HG03039 (cell line): ENCODE data around the gene KAT14.
"Not testable (repeated sequence)": the region's sequence is repeated elsewhere in the genome, so short reads cannot be mapped to it uniquely, and the experiment has no call there.

Experiments used
- ATAC-seq: cut with Tn5 transposase; IDR thresholded peaks from one replicate; pipeline ENCODE4 v1.9.1; 2021; ENCODE audit warnings: mild to moderate bottlenecking, moderate library complexity; ENCODE audit not compliant: unreplicated experiment

The KAT14 gene

DNA sequence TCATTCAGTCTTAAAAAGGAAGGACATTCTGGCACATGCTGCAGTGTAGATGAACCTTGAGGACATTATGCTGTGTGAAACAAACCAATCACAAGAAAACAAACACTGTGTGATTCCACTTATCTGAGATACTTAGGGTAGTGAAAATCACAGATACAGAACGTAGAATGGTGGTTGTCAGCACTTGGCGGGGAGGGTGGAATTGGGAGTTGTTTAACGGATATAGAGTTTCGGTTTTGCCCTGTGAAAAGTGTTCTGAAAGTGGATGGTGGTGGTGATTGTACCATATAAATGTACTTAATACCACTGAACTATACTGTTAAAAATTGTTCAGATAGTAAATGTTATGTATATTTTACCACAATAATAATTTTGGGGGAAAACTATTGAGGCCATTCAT lies 18.4 kb downstream of the KAT14 start:
- ATAC-seq = no peak

DNA sequence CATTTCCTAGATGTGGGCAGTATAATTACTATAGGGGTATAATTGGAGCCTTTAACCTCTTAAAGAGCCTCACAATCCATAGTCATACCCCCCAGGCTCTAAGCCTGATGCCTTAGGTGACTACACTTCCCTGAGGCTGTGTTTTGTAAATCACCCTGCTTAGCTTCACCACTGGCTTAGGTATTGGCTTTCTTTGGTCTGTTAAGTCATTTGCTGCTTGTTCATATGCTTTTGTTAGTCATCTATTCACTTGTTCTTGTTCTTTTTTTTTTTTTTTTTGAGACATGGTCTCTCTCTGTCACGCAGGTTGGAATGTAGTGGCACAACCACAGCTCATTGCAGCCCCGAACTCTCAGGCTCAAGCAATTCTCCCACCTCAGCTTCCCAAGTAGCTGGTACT lies 26.7 kb downstream of the KAT14 start:
- no peak for ATAC-seq

- no peak for ATAC-seq
Observed at GRCh38 chr20:18165553-18165952, 27.9 kb downstream of the KAT14 start.

DNA sequence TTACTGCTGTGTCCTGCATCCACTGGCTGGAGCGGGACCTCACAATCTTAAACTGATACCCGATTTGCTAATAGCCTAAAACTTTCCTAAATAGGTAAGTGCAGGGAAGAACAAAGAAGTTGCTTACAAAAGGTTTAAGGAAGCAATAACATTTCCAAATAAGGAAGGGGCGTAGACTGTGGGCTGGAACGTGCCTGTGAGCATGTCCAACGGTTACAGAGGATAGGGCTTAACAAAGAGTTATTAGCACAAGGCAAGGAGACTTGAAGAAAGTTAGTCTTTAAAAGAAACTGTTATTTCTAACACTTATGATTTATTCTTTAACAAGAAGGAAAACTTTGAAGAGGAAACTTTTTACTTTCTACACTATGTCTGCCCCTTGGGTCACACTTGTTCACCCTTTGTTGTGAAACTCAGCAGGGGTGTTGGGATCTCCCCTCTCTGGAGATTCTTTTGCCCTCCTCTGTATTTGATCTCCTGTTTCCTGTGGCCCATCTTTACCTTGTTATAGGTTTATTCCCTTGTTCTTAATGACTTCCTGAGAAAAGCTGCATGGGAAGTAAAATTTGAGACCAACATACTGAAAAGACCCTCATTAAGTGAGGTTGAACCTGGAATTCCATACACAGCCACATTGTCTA lies 28.7 kb downstream of the KAT14 start:
- no peak for ATAC-seq

- no peak for ATAC-seq
Observed at GRCh38 chr20:18166950-18167349, 29.3 kb downstream of the KAT14 start.

- no peak for ATAC-seq
Observed at GRCh38 chr20:18172379-18172778, 34.7 kb downstream of the KAT14 start.

GRCh38 chr20:18174906-18175683 lies 37.4 kb downstream of the KAT14 start:
- ATAC-seq = no peak

DNA sequence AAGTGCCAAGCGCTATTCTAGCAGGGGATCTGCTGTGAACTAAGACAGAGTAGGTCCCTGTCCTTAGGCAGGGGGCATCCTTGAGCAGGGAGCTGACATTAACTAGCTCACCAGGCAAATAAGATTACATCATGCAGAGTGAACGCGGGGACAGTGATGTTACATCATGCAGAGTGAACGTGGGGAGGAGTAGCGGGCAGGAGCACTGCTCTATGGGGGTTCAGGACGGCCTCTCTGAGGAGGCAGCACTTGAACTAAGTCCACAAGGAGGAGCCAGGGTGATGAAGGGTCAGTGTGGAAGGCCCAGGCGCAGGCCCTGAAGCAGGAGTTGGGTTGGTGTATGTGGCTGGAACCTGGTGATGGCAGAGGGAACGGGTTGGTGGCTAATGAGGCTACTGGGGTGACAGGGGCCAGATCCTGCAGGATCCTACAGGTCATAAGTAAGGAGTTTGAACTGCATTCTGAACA lies 38.7 kb downstream of the KAT14 start:
- no peak for ATAC-seq

DNA sequence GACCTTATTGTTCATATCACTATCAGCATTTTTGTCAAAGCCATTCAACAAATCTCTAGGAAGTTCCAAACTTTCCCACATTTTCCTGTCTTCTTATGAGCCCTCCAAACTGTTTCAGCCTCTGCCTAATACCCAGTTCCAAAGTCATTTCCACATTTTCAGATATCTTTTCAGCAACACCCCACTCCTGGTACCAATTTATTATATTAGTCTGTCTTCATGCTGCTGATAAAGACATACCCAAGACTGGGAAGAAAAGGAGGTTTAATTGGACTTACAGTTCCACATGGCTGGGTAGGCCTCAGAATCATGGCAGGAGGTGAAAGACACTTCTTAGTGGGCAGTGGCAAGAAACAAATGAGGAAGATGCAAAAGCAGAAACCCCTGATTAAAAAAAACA lies 42.7 kb downstream of the KAT14 start:
- not testable (repeated sequence) for ATAC-seq

GRCh38 chr20:18180815-18181214 lies 43.2 kb downstream of the KAT14 start:
- ATAC-seq = no peak

DNA sequence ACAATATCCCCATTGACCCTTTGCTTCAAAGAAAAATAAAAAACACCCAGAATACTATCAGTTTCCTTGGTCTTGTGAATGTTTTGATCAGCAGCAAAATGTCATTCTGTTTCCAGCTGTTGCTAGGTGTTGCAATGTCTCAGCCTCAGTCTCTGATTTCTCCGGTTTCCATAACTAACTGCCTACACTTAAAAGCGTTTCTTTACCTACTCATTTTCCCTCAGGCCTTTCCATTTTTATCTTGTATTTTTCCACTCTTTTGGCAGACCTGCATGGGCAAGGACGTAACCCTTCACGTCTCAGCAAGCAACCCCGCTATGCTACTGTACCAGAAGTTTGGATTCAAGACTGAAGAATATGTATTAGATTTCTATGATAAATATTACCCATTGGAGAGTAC lies 49.4 kb downstream of the KAT14 start:
- no peak for ATAC-seq

DNA sequence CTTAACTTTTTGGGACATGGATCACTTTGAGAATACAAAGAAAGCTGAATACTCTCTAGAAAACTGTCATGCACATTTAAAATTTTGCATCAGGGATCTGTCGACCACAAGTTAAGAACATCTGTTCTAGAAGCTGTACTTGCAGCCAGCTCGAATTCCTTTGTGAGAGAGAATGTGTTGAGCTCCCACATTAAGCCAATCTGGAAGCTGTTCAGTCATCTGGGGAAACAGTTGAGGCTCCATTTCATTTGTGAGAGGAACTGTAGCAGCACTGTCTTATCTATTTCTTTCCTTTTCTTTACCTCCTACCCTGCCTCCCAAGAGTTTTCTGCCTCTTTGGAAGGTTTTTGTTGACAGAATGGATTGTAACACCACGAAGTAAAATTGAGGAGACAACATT lies 50.8 kb downstream of the KAT14 start:
- no peak for ATAC-seq

GRCh38 chr20:18190338-18191233 lies 52.9 kb downstream of the KAT14 start:
- no peak for ATAC-seq

GRCh38 chr20:18191306-18191705 lies 53.6 kb downstream of the KAT14 start:
- ATAC-seq = no peak

- not testable (repeated sequence) for ATAC-seq
Observed at GRCh38 chr20:18194461-18194860, 56.8 kb downstream of the KAT14 start.

DNA sequence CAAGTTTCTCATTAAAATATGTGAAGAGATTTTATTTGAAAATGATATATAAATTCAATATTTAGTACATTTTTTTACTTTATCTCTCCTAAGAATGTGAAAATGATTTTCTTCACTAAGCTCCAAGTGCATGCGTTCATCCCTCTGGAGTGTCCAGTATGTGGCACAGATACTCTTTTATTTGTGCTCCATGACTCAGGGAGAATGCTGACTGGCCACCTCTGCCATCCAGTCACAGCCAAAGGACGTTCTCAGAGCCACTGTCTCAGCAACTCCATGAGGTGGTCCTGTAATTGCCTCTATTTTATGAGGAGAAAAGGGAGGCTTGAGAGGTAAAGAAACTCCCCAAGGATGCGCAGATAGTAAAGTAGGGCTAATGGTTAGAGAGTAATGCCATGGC lies 58.3 kb downstream of the KAT14 start:
- no peak for ATAC-seq

GRCh38 chr20:18197382-18198070 lies 59.9 kb downstream of the KAT14 start:
- no peak for ATAC-seq

DNA sequence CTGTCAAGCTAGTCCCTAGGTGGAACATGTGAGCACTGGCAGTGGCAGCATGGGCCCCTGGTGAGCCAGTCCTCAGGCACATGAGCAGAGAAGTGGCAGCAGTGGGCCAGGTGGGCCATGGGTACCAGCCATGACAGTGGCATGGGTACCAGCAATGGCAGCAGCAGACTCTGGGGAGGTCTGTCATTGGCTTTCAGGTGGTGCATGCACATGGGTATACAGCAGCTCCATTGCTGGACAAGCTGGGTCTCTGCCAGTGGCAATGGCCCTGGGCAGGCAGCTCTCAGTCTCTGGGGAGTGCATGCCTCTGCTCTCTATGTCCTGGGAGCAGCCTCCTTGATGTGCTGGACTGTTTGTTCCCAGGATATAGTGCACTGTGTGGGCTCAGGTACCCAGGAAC lies 65.3 kb downstream of the KAT14 start:
- ATAC-seq = no peak

DNA sequence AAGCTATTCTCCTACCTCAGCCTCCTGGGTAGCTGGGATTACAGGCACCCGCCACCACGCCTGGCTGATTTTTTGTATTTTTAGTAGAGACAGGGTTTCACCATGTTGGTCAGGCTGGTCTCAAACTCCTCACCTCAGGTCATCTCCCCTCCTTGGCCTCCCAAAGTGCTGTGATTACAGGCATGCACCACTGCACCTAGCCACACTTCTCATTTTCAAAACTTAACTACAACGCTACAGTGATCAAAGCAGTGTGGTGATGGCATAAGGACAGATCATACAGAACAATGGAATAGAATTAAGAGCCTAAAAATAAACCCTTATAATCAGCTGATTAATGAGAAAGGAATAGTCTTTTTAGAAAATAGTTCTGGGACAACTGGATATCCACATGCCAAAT lies 66.0 kb downstream of the KAT14 start:
- not testable (repeated sequence) for ATAC-seq

- no peak for ATAC-seq
Observed at GRCh38 chr20:18213002-18213401, 75.3 kb downstream of the KAT14 start.

DNA sequence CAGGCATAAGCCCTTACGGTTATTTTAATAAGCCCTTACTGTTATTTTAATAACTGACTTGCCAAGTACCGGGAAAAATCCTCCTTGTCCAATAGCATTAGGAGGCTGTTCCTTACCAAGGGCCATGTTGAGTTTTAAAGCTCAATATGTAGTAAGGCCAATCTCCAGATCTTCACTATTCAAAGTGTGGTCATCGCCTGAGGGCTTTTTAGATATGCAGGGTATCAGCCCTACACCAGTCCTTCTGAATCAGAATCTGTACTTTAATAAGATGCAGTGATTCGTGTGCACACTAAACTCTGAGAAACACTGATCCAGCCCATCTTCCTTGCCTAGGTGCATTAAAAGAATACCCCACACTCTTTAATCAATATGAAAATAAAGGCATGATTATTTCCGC lies 77.9 kb downstream of the KAT14 start:
- ATAC-seq = no peak
